CD14-positive monocyte (primary cell): ENCODE data around the gene ERMN. TPM values are rescaled to one million over a fixed set of nuclear protein-coding genes. Genes with fewer than 3 reads are reported as not detected.

Experiments
- DNase-seq, 3 donors: peaks; one replicate each; pipeline ENCODE4 v3.0.0-alpha.2; 2011 to 2022
- H2AFZ ChIP-seq: 2 replicates; pipeline ENCODE4 v1.6.0; 2012; ENCODE audit warnings: mild to moderate bottlenecking, low read depth, low read length, inconsistent platforms; ENCODE audit not compliant: insufficient read depth, poor library complexity, severe bottlenecking
- H3K27ac ChIP-seq, 2 donors: 1 replicate in 1 of 2; 2 replicates in 1 of 2; pipeline ENCODE4 v1.5.1; 2012 to 2013; ENCODE audit warnings: low read length in 2 of 2, control low read depth in 1 of 2, inconsistent platforms in 1 of 2, low read depth in 1 of 2, mild to moderate bottlenecking in 1 of 2
- H3K27me3 ChIP-seq, 2 donors: one replicate each; pipeline versions ENCODE4 v1.6.0 to v1.6.1; 2011 to 2013; ENCODE audit warnings: low read length in 2 of 2; ENCODE audit not compliant: control insufficient read depth in 2 of 2, insufficient read depth in 2 of 2
- H3K36me3 ChIP-seq, 2 donors: replicated peaks in 1 of 2; 1 replicate in 1 of 2; 2 replicates in 1 of 2; pipeline versions ENCODE4 v1.5.1 to v1.6.1; 2012 to 2013; ENCODE audit warnings: low read length in 2 of 2, control low read depth in 1 of 2, inconsistent platforms in 1 of 2, mild to moderate bottlenecking in 1 of 2; ENCODE audit not compliant: insufficient read depth in 2 of 2, control insufficient read depth in 1 of 2
- H3K4me1 ChIP-seq, 2 donors: 1 replicate in 1 of 2; 2 replicates in 1 of 2; pipeline versions ENCODE4 v1.5.1 to v1.6.1; 2012 to 2013; ENCODE audit warnings: low read length in 2 of 2, control low read depth in 1 of 2, inconsistent platforms in 1 of 2, mild to moderate bottlenecking in 1 of 2, moderate library complexity in 1 of 2; ENCODE audit not compliant: insufficient read depth in 2 of 2, control insufficient read depth in 1 of 2
- H3K4me2 ChIP-seq: replicated peaks from 2 replicates; pipeline ENCODE3; 2012; ENCODE audit warnings: low read length, moderate library complexity, mild to moderate bottlenecking; ENCODE audit not compliant: poor library complexity, severe bottlenecking; ENCODE audit errors: extremely low read depth
- H3K4me3 ChIP-seq, 3 experiments: fragments of 200-600 bp in 1 of 3; sonication (generic) in 1 of 3; replicated peaks in 1 of 3; 1 replicate in 2 of 3; 2 replicates in 1 of 3; pipeline ENCODE4 v1.5.1; 2011 to 2013; ENCODE audit warnings: low read length in 3 of 3, mild to moderate bottlenecking in 3 of 3, control low read depth in 2 of 3, low read depth in 2 of 3, inconsistent platforms in 1 of 3, moderate library complexity in 1 of 3
- H3K79me2 ChIP-seq: 2 replicates; pipeline ENCODE4 v1.6.0; 2012; ENCODE audit warnings: mild to moderate bottlenecking, control low read depth, inconsistent platforms, low read length, moderate library complexity; ENCODE audit not compliant: insufficient read depth
- H3K9ac ChIP-seq: 2 replicates; pipeline ENCODE4 v1.6.0; 2017; ENCODE audit warnings: low read length, mild to moderate bottlenecking; ENCODE audit not compliant: insufficient read depth, poor library complexity, severe bottlenecking
- H3K9me3 ChIP-seq, 2 donors: replicated peaks in 1 of 2; 1 replicate in 1 of 2; 2 replicates in 1 of 2; pipeline versions ENCODE4 v1.5.1 to v1.6.1; 2012 to 2013; ENCODE audit warnings: low read length in 2 of 2, control low read depth in 1 of 2; ENCODE audit not compliant: control insufficient read depth in 1 of 2, insufficient read depth in 1 of 2
- H4K20me1 ChIP-seq: 2 replicates; pipeline ENCODE4 v1.6.0; 2012; ENCODE audit warnings: mild to moderate bottlenecking, low read length, control low read depth, moderate library complexity; ENCODE audit not compliant: insufficient read depth
- H3K27ac Mint-ChIP-seq, 7 donors: one replicate each; pipeline ENCODE4 v1.8.0; 2020; ENCODE audit warnings: mild to moderate bottlenecking in 7 of 7, mixed read lengths in 7 of 7, moderate library complexity in 6 of 7, inconsistent platforms in 2 of 7
- H3K27me3 Mint-ChIP-seq, 3 donors: one replicate each; pipeline ENCODE4 v1.8.0; 2021 to 2022; ENCODE audit warnings: low read depth in 3 of 3, mild to moderate bottlenecking in 3 of 3, mixed read lengths in 3 of 3, moderate library complexity in 3 of 3, inconsistent platforms in 1 of 3
- H3K36me3 Mint-ChIP-seq, 2 donors: one replicate each; pipeline ENCODE4 v1.8.0; 2020; ENCODE audit warnings: mixed read lengths in 2 of 2, inconsistent platforms in 1 of 2, mild to moderate bottlenecking in 1 of 2
- H3K4me1 Mint-ChIP-seq: one replicate; pipeline ENCODE4 v1.8.0; 2020; ENCODE audit warnings: mild to moderate bottlenecking, mixed read lengths
- H3K4me3 Mint-ChIP-seq, 2 donors: one replicate each; pipeline ENCODE4 v1.8.0; 2020; ENCODE audit warnings: mild to moderate bottlenecking in 2 of 2, mixed read lengths in 2 of 2, moderate library complexity in 1 of 2
- H3K9me3 Mint-ChIP-seq, 7 donors: one replicate each; pipeline ENCODE4 v1.8.0; 2020 to 2022; ENCODE audit warnings: mixed read lengths in 7 of 7, mild to moderate bottlenecking in 6 of 7, moderate library complexity in 6 of 7, inconsistent platforms in 2 of 7
- WGBS: methylation state at CpG from one replicate; pipeline ENCODE4 v1.1.5; 2013; ENCODE audit warnings: missing lambda C conversion rate; ENCODE audit not compliant: insufficient coverage; 5-methylcytosine and 5-hydroxymethylcytosine counted together
- intact Hi-C, 2 donors: fragments of 100-400 bp; cut with micrococcal nuclease; formaldehyde crosslinking; loops; one replicate each; pipeline versions ENCODE4 v1.15.0 to v1.15.1; 2023
- polyA plus RNA-seq, 3 donors: library from polyadenylated mRNA; depleted of rRNA in 1 of 3; unstranded in 2 of 3; stranded (reverse) in 1 of 3; fragments of 300-500 nt in 2 of 3; fragments of >200 nt in 1 of 3; fragmentation: Illumina TruSeq in 2 of 3; gene quantifications; 1 replicate in 2 of 3; 2 replicates in 1 of 3; pipeline ENCODE4 v1.2.3, GENCODE V29; 2012 to 2021
- TF ChIP-seq, protein P1 (sequence below): fragments of 200-600 bp; IDR thresholded peaks from one replicate; pipeline ENCODE4 v1.8.0; 2022; ENCODE audit warnings: antibody characterized with exemption, mild to moderate bottlenecking

ERMN gene
- polyA plus RNA-seq, 3 donors = 0.19 to 3.9 TPM; not detected in 1

DNA sequence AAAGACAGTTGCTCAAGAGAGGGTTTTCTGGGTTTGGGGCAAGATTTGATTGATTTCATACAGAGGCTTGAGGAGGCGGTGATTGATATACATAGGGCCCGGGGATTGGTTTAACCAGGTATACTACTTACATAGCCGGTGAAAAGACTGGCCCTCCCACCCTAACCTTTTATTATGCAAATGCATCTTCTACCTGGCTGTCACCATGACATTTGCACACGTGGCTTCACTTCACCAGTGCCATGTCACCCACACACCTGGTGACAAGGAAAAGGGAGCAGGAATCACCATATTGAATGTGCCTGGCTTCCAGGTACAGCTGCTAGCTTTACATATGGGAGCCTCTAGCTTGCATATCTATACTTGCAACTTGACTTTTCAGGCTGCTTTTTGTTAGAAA is 9.7 kb downstream of the ERMN start:
- no peaks in the 10 kb centered on the region for H3K27me3 Mint-ChIP-seq
- Histone ChIP-seq H3K79me2 (no peaks in the 10 kb centered on the region), H3K27ac (no peak overlapping the region), H4K20me1 (no peaks in the 10 kb centered on the region), H3K4me3 (no peak overlapping the region), H3K4me1 (peaks cover 0 to under 1% of the 10 kb centered on the region in 2 donors), H2AFZ (no peak overlapping the region), H3K4me2 (no peak overlapping the region), H3K36me3 (no peaks in the 10 kb centered on the region), H3K27me3 (no peaks in the 10 kb centered on the region), H3K9me3 (no peaks in the 10 kb centered on the region), H3K9ac (no peak overlapping the region)
- WGBS = no CpG with 5 or more reads among the region's 4 CpGs
- TF ChIP-seq, protein P1, sequence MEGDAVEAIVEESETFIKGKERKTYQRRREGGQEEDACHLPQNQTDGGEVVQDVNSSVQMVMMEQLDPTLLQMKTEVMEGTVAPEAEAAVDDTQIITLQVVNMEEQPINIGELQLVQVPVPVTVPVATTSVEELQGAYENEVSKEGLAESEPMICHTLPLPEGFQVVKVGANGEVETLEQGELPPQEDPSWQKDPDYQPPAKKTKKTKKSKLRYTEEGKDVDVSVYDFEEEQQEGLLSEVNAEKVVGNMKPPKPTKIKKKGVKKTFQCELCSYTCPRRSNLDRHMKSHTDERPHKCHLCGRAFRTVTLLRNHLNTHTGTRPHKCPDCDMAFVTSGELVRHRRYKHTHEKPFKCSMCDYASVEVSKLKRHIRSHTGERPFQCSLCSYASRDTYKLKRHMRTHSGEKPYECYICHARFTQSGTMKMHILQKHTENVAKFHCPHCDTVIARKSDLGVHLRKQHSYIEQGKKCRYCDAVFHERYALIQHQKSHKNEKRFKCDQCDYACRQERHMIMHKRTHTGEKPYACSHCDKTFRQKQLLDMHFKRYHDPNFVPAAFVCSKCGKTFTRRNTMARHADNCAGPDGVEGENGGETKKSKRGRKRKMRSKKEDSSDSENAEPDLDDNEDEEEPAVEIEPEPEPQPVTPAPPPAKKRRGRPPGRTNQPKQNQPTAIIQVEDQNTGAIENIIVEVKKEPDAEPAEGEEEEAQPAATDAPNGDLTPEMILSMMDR = no peak
- intact Hi-C loops = no loop called here
- no peaks in the 10 kb centered on the region for H3K4me1 Mint-ChIP-seq
- DNase-seq = no peak
- H3K36me3 Mint-ChIP-seq = no peaks in the 10 kb centered on the region
- no peak overlapping the region for H3K4me3 Mint-ChIP-seq
- H3K27ac Mint-ChIP-seq = no peak overlapping the region
- H3K9me3 Mint-ChIP-seq = no peaks in the 10 kb centered on the region

DNA sequence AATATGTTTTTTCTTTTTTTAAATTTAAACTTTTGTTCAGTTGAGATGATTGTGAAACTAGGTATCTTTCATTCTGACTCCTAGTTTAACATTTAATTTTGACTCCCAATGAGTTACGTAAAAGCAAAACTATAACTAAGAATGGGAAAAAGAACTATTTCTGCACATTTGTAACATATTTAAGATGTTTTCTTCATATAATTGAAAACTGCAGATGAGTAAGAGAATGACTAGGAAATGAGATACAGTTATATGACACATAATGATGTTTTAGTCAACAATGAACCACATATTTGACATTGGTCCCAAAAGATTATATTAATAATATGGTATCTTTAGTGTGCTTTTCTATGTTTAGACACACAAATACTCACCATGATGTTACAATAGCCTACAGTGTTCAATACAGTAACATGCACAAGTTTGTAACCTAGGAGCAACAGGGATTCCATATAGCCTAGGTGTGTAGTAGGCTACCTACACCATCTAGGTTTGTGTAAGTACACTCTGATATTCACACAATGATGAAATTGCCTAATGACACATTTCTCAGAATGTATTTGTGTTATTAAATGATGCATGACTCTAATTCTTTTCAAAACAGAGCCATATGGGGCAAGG is 12.6 kb downstream of the ERMN start:
- H3K9me3 Mint-ChIP-seq = no peaks in the 10 kb centered on the region
- Histone ChIP-seq H3K4me1 (no peaks in the 10 kb centered on the region), H3K79me2 (no peaks in the 10 kb centered on the region), H3K36me3 (no peaks in the 10 kb centered on the region), H3K27me3 (no peaks in the 10 kb centered on the region), H3K27ac (no peak overlapping the region), H3K9ac (no peak overlapping the region), H3K4me2 (no peak overlapping the region), H3K9me3 (no peaks in the 10 kb centered on the region), H4K20me1 (no peaks in the 10 kb centered on the region), H3K4me3 (no peak overlapping the region), H2AFZ (no peak overlapping the region)
- H3K36me3 Mint-ChIP-seq = no peaks in the 10 kb centered on the region
- H3K27ac Mint-ChIP-seq = no peak overlapping the region
- intact Hi-C loops = no loop called here
- H3K4me3 Mint-ChIP-seq = no peak overlapping the region
- TF ChIP-seq, protein P1 = no peak
- no CpG with 5 or more reads among the region's 1 CpG for WGBS
- no peak for DNase-seq
- H3K27me3 Mint-ChIP-seq = peaks cover 0 to 2% (median 0%) of the 10 kb centered on the region in 3 donors
- no peaks in the 10 kb centered on the region for H3K4me1 Mint-ChIP-seq
